SJCRH30 (cell line): ENCODE data around the gene GTF2B. TPM values are rescaled to one million over a fixed set of nuclear protein-coding genes. Genes with fewer than 3 reads are reported as not detected.
"Not testable (repeated sequence)": the region's sequence is repeated elsewhere in the genome, so short reads cannot be mapped to it uniquely, and the experiment has no call there.

Source experiments
- DNase-seq, 2 experiments: peaks; one replicate each; pipeline ENCODE4 v3.0.0-alpha.2; 2015 to 2020
- H3K27ac ChIP-seq: fragments of 250-450 bp; sonication (Bioruptor Pico); 2 replicates; pipeline ENCODE4 v1.5.1; 2020; ENCODE audit warnings: mild to moderate bottlenecking, moderate library complexity
- H3K27me3 ChIP-seq: fragments of 250-450 bp; sonication (Bioruptor Pico); 2 replicates; pipeline ENCODE4 v1.5.1; 2020; ENCODE audit warnings: mild to moderate bottlenecking, moderate library complexity
- H3K36me3 ChIP-seq: fragments of 250-450 bp; sonication (Bioruptor Pico); 2 replicates; pipeline ENCODE4 v1.5.1; 2020; ENCODE audit warnings: mild to moderate bottlenecking, moderate library complexity
- H3K4me1 ChIP-seq: fragments of 250-450 bp; sonication (Bioruptor Pico); 2 replicates; pipeline ENCODE4 v1.5.1; 2020; ENCODE audit warnings: mild to moderate bottlenecking, moderate library complexity
- H3K4me3 ChIP-seq: fragments of 250-450 bp; sonication (Bioruptor Pico); 2 replicates; pipeline ENCODE4 v1.5.1; 2020; ENCODE audit warnings: mild to moderate bottlenecking, moderate library complexity
- H3K9me3 ChIP-seq: fragments of 250-450 bp; sonication (Bioruptor Pico); replicated peaks from 2 replicates; pipeline ENCODE4 v1.5.1; 2020; ENCODE audit warnings: mild to moderate bottlenecking, moderate library complexity
- total RNA-seq: library from RNA; depleted of rRNA; stranded (reverse); fragments of >200 nt; shearing (Covaris generic); gene quantifications from 2 replicates; pipeline ENCODE4 v1.2.3, GENCODE V29; 2014

Gene GTF2B
- total RNA-seq, 1 experiment from 2014 or later, result 49.0 TPM

DNA sequence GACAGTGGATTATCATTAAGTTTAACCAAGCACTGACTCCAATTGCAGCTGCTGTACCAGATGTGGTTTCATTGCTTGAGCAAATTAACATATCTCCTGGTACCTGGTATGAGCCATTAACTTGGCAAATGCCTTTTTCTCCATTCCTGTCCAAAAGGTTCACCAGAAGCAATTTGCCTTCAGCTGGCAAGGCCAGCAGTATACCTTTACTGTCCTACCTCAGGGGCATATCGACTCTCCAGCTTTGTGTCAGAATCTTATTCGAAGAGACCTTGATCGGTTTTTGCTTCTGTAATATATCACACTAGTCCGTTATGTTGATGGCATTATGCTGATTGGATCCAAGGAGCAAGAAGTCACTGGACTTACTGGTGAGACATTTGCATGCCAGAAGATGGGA lies 9.5 kb upstream of the GTF2B start:
- H3K4me3 ChIP-seq, result no peak overlapping the region
- no peaks in the 10 kb centered on the region for H3K36me3 ChIP-seq
- no peaks in the 10 kb centered on the region for H3K9me3 ChIP-seq

DNA sequence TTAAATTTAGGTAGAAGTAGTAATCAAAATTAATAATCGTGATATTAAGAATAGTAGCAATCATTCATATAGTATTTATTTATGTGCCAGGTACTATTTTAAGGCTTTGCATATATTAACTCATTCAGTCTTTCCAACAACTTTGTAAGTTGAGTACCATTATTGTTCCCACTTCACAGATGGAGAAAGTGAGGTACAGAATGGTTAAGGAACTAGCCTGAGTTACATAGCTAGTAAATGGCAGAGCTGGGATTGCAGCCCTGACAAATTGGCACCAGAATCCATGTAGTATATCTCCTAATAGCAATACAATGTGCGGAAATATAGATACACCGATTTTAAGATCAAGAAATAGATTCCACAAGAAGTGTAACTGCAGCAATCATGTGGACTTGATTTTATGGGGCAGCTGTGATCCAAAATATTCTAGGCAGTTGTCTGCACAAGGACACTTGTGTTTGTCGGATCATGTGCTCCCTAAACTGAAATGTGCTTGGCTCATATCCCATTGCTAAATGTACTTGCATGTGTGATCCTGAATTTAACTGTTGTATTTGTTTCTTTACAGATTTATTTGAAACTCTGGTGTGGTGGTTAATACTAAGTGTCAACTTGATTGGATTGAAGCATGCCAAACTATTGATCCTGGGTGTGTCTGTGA lies 5.8 kb upstream of the GTF2B start:
- H3K27me3 ChIP-seq, result no peaks in the 10 kb centered on the region
- no peaks in the 10 kb centered on the region for H3K9me3 ChIP-seq
- no peak overlapping the region for H3K27ac ChIP-seq
- DNase-seq, result peak in 1 of 2 experiments; percentile 7
- no peak overlapping the region for H3K4me3 ChIP-seq
- no peaks in the 10 kb centered on the region for H3K4me1 ChIP-seq
- no peaks in the 10 kb centered on the region for H3K36me3 ChIP-seq

More for the DNA sequence above, 9.5 kb upstream of the GTF2B start:
- DNase-seq, result no peak
- Histone ChIP-seq H3K27me3 (no peaks in the 10 kb centered on the region), H3K4me1 (no peaks in the 10 kb centered on the region), H3K27ac (no peak overlapping the region)

DNA sequence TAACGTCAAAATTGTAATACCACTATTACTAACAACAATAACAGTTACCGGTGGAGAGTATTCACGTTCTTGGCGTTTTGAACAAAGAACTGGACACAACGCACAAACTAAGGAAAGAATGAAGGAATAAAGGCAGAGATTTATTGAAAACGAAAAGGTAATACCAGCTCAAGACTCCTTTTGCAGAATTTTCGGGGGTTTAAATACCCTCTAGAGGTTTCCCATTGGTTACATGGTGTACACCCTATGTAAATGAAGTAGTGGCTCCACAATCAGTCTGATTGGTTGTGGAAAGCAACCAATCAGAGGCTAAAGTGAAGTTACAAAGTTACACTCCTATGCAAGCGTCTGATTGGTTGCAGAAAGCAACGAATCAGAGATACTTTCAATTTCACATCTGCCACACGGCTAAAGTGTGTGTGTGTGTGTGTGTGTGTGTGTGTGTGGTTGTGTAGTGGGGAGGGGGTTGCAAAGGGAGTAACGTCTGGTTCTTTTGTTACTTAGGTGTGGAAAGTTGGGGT lies 1.1 kb upstream of the GTF2B start:
- H3K27me3 ChIP-seq, result no peaks in the 10 kb centered on the region
- peak; percentile 57 to 84 for DNase-seq
- H3K4me1 ChIP-seq, result no peaks in the 10 kb centered on the region
- no peak overlapping the region for H3K27ac ChIP-seq
- H3K36me3 ChIP-seq, result no peaks in the 10 kb centered on the region
- H3K4me3 ChIP-seq, result peak overlapping the region; percentile 94
- H3K9me3 ChIP-seq, result no peaks in the 10 kb centered on the region

DNA sequence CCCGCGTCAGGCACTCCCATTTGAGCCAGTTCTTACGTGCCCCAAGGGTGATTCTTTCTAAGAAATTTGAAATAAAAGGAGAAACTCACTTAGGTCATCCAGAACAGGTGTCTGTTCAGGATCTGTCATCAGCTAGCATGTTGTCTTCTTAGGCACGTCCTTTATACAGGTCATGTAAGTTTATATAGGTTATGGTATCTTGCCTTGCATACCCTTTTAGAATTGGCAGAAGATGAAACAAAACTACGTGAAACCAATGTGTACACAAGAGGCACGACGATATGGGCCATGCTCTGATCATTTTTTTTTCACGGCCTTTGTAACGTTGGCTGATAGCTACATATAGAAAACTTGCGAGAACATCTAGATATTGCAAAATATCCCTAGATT lies 579 bp upstream of the GTF2B start:
- Histone ChIP-seq H3K27ac (no peak overlapping the region), H3K4me1 (no peaks in the 10 kb centered on the region)

DNA sequence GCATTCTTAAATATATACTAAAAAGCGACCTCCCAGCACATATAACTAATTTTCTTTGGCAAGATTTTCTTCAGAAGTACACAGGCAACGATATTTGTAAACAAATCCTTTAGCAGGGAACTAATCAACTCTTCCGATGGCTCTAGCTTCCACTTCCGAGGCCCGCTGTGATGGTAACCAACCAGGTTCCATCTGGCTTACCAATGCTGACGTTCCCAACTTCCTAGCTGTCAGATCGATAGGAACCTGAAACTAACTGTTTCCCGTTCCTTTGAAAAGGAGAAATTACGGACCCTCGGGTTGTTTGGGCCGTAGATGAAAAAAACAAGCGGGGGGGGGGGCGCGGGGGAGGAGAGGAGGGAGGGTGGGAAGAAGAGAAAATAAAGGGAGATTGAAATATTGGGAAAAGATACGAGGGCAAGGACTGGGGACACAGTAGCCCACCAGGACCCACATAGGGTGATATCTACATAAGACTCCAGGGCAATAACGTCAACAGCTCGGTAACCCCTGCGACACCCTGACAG lies 513 bp downstream of the GTF2B start:
- peak; percentile 23 to 44 for DNase-seq
- Histone ChIP-seq H3K4me3 (peak overlapping the region; percentile 94), H3K9me3 (no peaks in the 10 kb centered on the region), H3K27me3 (no peaks in the 10 kb centered on the region), H3K27ac (peak overlapping the region; percentile 66), H3K4me1 (no peaks in the 10 kb centered on the region), H3K36me3 (peaks cover 5% of the 10 kb centered on the region)

More for the DNA sequence above, 579 bp upstream of the GTF2B start:
- no peak for DNase-seq
- no peaks in the 10 kb centered on the region for H3K36me3 ChIP-seq
- H3K9me3 ChIP-seq, result no peaks in the 10 kb centered on the region
- H3K4me3 ChIP-seq, result peak overlapping the region; percentile 94
- H3K27me3 ChIP-seq, result no peaks in the 10 kb centered on the region

DNA sequence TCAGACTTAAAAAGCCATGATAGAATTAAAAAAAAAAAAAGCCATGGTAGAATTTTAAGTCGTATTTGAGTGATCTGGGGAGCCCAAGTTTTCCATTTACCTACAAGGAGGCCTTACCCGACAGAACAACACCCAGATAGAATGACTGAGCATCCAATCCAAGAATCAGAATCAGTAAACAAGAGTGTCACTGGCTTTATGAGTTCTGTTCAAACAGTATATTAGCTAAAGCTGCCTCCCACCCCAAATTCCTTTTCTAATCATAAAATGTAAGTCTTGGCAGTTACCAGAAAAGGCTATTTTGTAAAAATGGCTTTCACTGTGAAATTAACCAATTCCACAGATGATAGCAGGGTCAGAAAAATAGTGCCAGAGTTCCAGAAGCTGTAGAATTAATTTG lies 1.2 kb downstream of the GTF2B start:
- Histone ChIP-seq H3K4me1 (no peaks in the 10 kb centered on the region), H3K36me3 (peaks cover 7% of the 10 kb centered on the region), H3K9me3 (no peaks in the 10 kb centered on the region), H3K27me3 (no peaks in the 10 kb centered on the region), H3K27ac (no peak overlapping the region), H3K4me3 (peak overlapping the region; percentile 94)
- no peak for DNase-seq

DNA sequence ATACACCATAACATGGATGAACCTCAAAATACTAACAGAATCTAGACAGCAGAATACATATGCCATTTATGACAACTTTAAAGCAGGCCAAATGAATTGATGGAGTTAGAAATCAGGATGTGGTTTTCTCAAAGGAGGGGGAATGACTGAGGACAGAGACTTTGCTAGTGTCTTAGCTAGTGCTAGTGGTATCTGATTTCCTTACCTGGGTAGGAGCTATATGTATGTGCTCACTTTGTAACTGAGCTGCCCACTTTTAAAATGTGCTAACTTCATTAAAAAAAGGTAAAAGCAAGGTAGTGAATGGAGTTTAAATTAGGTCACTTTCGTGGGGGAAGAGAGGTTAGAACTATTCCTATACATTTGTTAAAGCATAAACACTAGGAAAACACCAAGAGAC lies 2.6 kb downstream of the GTF2B start:
- no peaks in the 10 kb centered on the region for H3K4me1 ChIP-seq
- H3K4me3 ChIP-seq, result no peak overlapping the region
- no peak for DNase-seq
- peaks cover 17% of the 10 kb centered on the region for H3K36me3 ChIP-seq
- no peaks in the 10 kb centered on the region for H3K27me3 ChIP-seq
- H3K9me3 ChIP-seq, result no peaks in the 10 kb centered on the region
- no peak overlapping the region for H3K27ac ChIP-seq

DNA sequence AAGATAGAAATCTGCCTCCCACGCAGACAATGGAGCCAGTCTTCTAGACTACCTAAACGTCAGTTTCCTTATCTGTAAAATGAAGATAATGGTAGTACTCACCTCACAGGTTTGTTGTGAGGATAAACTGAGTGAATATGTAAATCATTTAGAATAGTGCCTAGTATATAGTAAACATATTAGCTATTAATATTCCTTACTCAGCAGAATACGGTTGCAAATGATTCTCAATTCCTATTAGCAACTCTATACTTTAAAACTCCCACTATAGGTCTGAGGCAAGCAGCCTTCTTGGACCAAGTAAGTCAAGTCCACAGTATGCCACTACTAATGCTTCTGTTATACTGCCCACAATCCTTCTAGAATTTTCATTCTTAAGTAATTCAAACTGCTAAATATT lies 5.4 kb downstream of the GTF2B start:
- no peaks in the 10 kb centered on the region for H3K27me3 ChIP-seq
- H3K27ac ChIP-seq, result no peak overlapping the region
- no peaks in the 10 kb centered on the region for H3K4me1 ChIP-seq
- H3K36me3 ChIP-seq, result peaks cover 25% of the 10 kb centered on the region
- H3K9me3 ChIP-seq, result no peaks in the 10 kb centered on the region
- no peak for DNase-seq
- no peak overlapping the region for H3K4me3 ChIP-seq

DNA sequence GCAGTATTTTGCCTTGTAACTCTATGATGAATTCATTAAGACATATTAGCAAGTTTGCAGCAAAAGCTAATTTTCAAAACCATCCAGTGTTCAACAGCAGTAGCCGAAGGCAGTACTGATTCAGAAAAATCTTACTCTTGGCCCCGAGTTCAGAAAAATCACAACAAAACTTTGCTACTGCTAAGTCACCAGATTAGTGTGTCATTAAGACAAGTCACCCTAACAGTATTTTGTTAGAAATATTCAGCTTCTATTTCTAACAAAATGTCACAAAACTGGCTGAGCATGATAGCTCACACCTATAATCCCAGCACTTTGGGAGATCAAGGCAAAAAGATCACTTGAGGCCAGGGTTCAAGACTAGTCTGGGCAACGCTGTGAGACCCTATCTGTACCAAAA lies 8.2 kb downstream of the GTF2B start:
- Histone ChIP-seq H3K4me3 (no peak overlapping the region), H3K9me3 (no peaks in the 10 kb centered on the region), H3K36me3 (peaks cover 25% of the 10 kb centered on the region), H3K27me3 (no peaks in the 10 kb centered on the region), H3K4me1 (no peaks in the 10 kb centered on the region), H3K27ac (no peak overlapping the region)
- DNase-seq, result no peak

DNA sequence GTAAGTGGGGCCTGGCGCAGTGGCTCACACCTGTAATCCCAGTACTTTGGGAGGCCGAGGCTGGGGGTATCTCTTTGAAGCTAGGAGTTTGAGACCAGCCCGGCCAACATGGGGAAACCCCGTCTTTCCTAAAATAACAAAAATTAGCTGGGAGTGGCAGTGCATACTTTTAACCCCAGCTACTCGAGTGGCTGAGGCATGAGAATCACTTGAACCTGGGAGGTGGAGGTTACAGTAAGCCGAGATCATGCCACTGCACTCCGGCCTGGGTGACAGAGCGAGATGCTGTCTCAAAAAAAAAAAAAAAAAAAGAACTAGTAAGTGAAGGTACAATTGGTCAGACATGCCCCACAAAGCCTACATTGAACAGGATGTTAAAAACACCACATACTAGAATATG lies 10.7 kb downstream of the GTF2B start:
- DNase-seq, H3K4me3 ChIP-seq, H3K4me1 ChIP-seq, H3K27me3 ChIP-seq, H3K27ac ChIP-seq, H3K9me3 ChIP-seq: not testable (repeated sequence)
- H3K36me3 ChIP-seq, result peaks cover 29% of the 10 kb centered on the region

DNA sequence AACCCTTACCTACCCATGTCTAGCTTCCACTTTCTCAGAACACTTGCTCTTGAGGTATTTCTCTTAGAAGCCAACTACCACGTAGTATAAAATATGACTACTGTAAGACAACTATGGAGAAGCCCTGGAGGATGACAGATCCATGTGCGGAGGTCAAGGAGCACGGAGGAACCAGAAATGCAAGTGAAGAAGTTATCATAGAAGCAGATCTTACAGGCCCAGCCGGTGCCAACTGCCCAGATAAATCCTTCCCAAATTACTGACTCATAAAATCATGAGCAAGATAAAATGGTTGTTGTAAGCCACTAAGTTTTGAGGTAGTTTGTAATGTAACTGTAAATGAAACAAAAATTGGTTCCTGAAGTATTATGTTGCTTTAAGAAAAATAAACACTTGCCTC lies 12.6 kb downstream of the GTF2B start:
- no peaks in the 10 kb centered on the region for H3K4me1 ChIP-seq
- no peak overlapping the region for H3K4me3 ChIP-seq
- DNase-seq, result no peak
- no peaks in the 10 kb centered on the region for H3K9me3 ChIP-seq
- H3K36me3 ChIP-seq, result peaks cover 19% of the 10 kb centered on the region
- H3K27ac ChIP-seq, result no peak overlapping the region
- H3K27me3 ChIP-seq, result no peaks in the 10 kb centered on the region

DNA sequence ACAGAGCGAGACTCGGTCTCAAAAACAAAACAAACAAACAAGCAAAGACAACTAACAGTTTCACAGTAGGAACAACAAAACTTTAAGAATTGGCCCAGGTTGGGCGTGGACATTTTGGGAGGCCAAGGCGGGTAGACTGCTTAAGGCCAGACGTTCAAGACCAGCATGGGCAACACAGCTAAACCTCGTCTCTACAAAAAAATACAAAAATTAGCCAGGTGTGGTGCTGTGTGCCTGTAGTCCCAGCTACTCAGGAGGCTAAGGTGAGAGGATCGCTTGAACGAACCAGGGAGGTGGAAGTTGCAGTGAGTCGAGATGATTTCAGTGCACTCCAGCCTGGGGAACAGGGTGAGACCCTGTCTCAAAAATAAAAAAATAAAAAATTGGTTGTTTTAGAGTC lies 13.5 kb downstream of the GTF2B start:
- H3K36me3 ChIP-seq, result peaks cover 17% of the 10 kb centered on the region
- no peaks in the 10 kb centered on the region for H3K9me3 ChIP-seq
- no peaks in the 10 kb centered on the region for H3K4me1 ChIP-seq
- H3K4me3 ChIP-seq, result no peak overlapping the region
- H3K27me3 ChIP-seq, result no peaks in the 10 kb centered on the region
- no peak overlapping the region for H3K27ac ChIP-seq
- no peak for DNase-seq

DNA sequence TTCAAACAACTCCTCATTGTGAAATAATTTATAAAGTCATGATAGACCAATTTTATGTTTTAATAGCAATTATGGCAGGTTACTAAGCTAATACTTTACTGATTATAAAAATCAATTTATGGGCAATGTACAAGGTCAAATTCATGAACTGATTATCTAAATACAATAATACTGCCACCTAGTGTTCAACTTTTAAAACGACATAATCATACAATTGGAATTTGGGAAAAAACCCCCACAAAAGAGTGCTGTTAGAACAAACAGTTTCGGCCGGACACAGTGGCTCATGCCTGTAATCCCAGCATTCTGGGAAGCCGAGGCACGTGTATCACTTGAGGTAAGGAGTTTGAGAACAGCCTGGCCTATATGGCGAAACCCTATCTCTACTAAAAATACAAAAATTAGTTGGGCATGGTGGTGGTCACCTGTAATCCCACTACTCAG lies 14.0 kb downstream of the GTF2B start:
- H3K36me3 ChIP-seq, result peaks cover 18% of the 10 kb centered on the region
- H3K27ac ChIP-seq, result no peak overlapping the region
- H3K4me3 ChIP-seq, result no peak overlapping the region
- H3K4me1 ChIP-seq, result no peaks in the 10 kb centered on the region
- H3K27me3 ChIP-seq, result no peaks in the 10 kb centered on the region
- DNase-seq, result peak in 1 of 2 experiments; percentile 50
- no peaks in the 10 kb centered on the region for H3K9me3 ChIP-seq

DNA sequence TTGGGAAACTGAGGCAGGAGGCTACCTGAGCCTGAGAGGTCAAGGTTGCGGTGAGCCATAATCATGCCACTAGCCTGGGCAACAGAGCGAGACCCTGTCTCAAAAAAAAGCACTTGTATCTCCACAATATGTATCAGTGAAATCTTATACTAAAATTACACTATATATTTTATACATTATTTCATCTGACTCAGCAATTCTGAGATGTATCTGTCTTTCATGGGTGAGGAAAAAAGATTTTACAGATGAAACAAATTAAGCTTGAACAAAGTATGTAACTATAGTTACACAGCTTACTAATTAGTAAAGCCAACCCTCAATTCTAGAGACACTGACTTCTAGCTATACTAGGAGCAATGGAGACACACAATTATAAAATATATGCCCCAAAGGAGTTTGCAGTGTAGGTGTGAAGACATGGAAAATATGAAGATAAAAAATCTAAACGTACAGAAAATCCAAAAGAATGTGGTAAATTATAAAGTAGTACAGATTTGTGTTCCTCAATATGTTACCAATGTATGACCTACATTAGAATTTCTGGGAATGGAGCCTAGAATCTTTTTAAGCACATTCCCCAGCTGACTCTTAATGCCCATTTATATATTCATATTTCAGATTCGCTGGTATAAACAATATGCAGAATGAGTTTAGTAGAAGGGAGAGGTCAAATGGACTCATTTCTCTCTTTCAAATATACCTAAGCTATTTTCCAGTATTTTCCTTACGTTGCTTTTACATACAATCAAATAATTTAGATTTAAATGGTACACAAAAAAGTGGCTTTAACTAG lies 14.6 kb downstream of the GTF2B start:
- DNase-seq, result no peak
- Histone ChIP-seq H3K36me3 (peaks cover 16% of the 10 kb centered on the region), H3K4me1 (no peaks in the 10 kb centered on the region), H3K27ac (no peak overlapping the region), H3K4me3 (no peak overlapping the region), H3K9me3 (no peaks in the 10 kb centered on the region), H3K27me3 (no peaks in the 10 kb centered on the region)

DNA sequence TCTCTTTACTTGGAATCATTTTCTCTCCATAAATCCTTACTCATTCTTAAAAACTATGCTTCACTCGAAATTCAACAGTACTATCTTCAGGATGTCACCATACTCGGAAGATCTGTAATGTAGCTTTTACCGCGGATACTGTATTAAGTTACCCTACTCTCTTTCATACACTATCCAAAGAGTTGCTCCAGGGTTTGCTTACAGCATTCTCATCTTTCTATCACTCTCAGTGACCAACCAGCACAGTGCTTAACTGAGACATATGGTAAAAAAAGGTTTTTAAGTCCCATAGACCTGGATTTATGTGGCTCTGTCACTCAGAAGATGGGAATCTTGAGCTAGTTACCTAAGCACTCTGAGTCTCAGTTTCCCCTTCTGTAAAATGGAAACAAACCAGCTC lies 15.8 kb downstream of the GTF2B start:
- no peak for DNase-seq
- Histone ChIP-seq H3K27me3 (no peaks in the 10 kb centered on the region), H3K27ac (no peak overlapping the region), H3K9me3 (no peaks in the 10 kb centered on the region), H3K4me1 (no peaks in the 10 kb centered on the region), H3K36me3 (peaks cover 19% of the 10 kb centered on the region), H3K4me3 (no peak overlapping the region)
